Progenitor cell of endocrine pancreas (in vitro differentiated cells): ENCODE measurements around the gene MC1R. TPM values are rescaled to one million over a fixed set of nuclear protein-coding genes. Genes with fewer than 3 reads are reported as not detected.

ENCODE experiments used
- DNase-seq: peaks from one replicate; pipeline ENCODE4 v3.0.0; 2021; ENCODE audit warnings: low spot score; ENCODE audit not compliant: unreplicated experiment
- H3K27ac Mint-ChIP-seq: 2 replicates; pipeline ENCODE4 v1.8.0; 2021; ENCODE audit warnings: mild to moderate bottlenecking, moderate library complexity, mixed read lengths
- H3K27me3 Mint-ChIP-seq: 2 replicates; pipeline ENCODE4 v1.8.0; 2021; ENCODE audit warnings: mixed read lengths
- H3K36me3 Mint-ChIP-seq: 2 replicates; pipeline ENCODE4 v1.8.0; 2022; ENCODE audit warnings: mixed read lengths; ENCODE audit not compliant: insufficient read depth
- H3K4me1 Mint-ChIP-seq: 2 replicates; pipeline ENCODE4 v1.8.0; 2021; ENCODE audit warnings: low read depth, mixed read lengths
- H3K4me3 Mint-ChIP-seq: 2 replicates; pipeline ENCODE4 v1.8.0; 2021; ENCODE audit warnings: low read depth, mild to moderate bottlenecking, moderate library complexity, mixed read lengths
- H3K9me3 Mint-ChIP-seq: 2 replicates; pipeline ENCODE4 v1.8.0; 2021; ENCODE audit warnings: low read depth, mixed read lengths
- CTCF ChIP-seq: fragments of 200-600 bp; sonication (generic); IDR thresholded peaks from one replicate; pipeline ENCODE4 v1.5.0; 2021; ENCODE audit warnings: antibody characterized with exemption, mild to moderate bottlenecking; ENCODE audit not compliant: unreplicated experiment
- total RNA-seq: library from RNA; stranded (reverse); gene quantifications from 2 replicates; pipeline ENCODE4 v1.2.1, GENCODE V29; 2021

MC1R gene
- total RNA-seq, 1 donor from 2014 or later: 4.6 TPM

GRCh38 chr16:89904606-89905510 is 13.8 kb upstream of the MC1R start:
- no peak for DNase-seq
- Mint-ChIP-seq H3K27me3 (no peaks in the 10 kb centered on the region), H3K4me3 (no peak overlapping the region), H3K36me3 (peaks cover 25% of the 10 kb centered on the region), H3K27ac (no peak overlapping the region), H3K4me1 (no peaks in the 10 kb centered on the region), H3K9me3 (no peaks in the 10 kb centered on the region)
- no peak for TF ChIP-seq CTCF

- no peak for DNase-seq
- H3K4me3 Mint-ChIP-seq: no peak overlapping the region
- H3K36me3 Mint-ChIP-seq: peaks cover 22% of the 10 kb centered on the region
- H3K4me1 Mint-ChIP-seq: no peaks in the 10 kb centered on the region
- TF ChIP-seq CTCF: no peak
- H3K27me3 Mint-ChIP-seq: no peaks in the 10 kb centered on the region
- no peak overlapping the region for H3K27ac Mint-ChIP-seq
- H3K9me3 Mint-ChIP-seq: no peaks in the 10 kb centered on the region
Measured at GRCh38 chr16:89905511-89906139, 13.0 kb upstream of the MC1R start.

GRCh38 chr16:89906140-89907025 is 12.3 kb upstream of the MC1R start:
- DNase-seq: no peak
- Mint-ChIP-seq H3K9me3 (no peaks in the 10 kb centered on the region), H3K36me3 (peaks cover 22% of the 10 kb centered on the region), H3K27ac (no peak overlapping the region), H3K4me3 (no peak overlapping the region), H3K4me1 (no peaks in the 10 kb centered on the region), H3K27me3 (no peaks in the 10 kb centered on the region)
- TF ChIP-seq CTCF: no peak

- no peak for TF ChIP-seq CTCF
- Mint-ChIP-seq H3K9me3 (no peaks in the 10 kb centered on the region), H3K4me3 (no peak overlapping the region), H3K36me3 (peaks cover 22% of the 10 kb centered on the region), H3K27ac (no peak overlapping the region), H3K27me3 (no peaks in the 10 kb centered on the region), H3K4me1 (no peaks in the 10 kb centered on the region)
- no peak for DNase-seq
Measured at GRCh38 chr16:89907055-89907814, 11.4 kb upstream of the MC1R start.
